ENCODE data around the gene FAIM2.

DNA sequence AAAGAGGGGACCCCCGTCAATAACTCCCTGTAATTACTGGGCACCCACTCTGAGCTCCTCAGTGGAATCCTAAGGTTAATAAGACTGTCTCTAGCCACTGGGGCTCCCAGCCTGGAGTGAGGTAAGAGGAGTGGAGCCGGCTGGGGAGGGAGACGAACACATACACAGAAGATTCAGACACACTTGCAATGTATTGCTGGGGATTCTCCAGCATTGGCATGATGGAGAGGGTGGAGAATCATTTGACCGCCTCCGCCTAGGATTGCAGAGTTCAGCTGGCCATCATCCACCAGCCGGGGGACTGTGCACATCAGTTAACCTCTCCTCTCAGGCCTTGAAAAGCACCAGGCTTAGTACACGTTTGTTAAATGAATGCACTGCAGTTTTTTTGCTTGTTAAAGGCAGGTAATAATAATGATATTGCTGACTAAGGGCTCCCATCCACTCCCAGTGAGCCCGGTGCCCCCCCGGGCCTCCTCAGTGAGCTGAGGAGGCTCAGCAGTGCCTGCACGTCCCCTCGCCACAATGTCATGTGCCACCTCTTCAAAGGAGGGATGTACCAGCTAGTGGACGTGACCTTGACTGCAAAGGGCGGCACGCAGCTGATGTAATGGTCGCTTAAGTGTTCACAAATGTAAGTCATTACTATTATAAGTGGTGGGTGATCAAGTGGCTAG lies 20.3 kb upstream of the FAIM2 start:
- no peak for TF ChIP-seq TCF4 (CRISPR knock-in tag; IDR thresholded peaks at IDR 0.05; ENCODE audit: borderline replicate concordance)
- TF ChIP-seq ZFP30 (CRISPR knock-in tag; IDR thresholded peaks at IDR 0.05), result no peak
- TF ChIP-seq OSR1 (CRISPR knock-in tag; IDR thresholded peaks at IDR 0.05), result no peak
- TF ChIP-seq ISL1 (CRISPR knock-in tag; IDR thresholded peaks at IDR 0.05), result no peak
- TF ChIP-seq ARNTL (CRISPR knock-in tag; IDR thresholded peaks at IDR 0.05; ENCODE audit: borderline replicate concordance, low read depth), result no peak
- TF ChIP-seq, protein P1, sequence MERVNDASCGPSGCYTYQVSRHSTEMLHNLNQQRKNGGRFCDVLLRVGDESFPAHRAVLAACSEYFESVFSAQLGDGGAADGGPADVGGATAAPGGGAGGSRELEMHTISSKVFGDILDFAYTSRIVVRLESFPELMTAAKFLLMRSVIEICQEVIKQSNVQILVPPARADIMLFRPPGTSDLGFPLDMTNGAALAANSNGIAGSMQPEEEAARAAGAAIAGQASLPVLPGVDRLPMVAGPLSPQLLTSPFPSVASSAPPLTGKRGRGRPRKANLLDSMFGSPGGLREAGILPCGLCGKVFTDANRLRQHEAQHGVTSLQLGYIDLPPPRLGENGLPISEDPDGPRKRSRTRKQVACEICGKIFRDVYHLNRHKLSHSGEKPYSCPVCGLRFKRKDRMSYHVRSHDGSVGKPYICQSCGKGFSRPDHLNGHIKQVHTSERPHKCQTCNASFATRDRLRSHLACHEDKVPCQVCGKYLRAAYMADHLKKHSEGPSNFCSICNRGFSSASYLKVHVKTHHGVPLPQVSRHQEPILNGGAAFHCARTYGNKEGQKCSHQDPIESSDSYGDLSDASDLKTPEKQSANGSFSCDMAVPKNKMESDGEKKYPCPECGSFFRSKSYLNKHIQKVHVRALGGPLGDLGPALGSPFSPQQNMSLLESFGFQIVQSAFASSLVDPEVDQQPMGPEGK (CRISPR knock-in tag; IDR thresholded peaks at IDR 0.05; ENCODE audit: borderline replicate concordance), result no peak
- TF ChIP-seq CREB5 (CRISPR knock-in tag; IDR thresholded peaks at IDR 0.05; ENCODE audit: low read depth), result no peak
- no peak for TF ChIP-seq CSRNP3 (CRISPR knock-in tag; IDR thresholded peaks at IDR 0.05)
- no peak for TF ChIP-seq ZC3H10 (CRISPR knock-in tag; IDR thresholded peaks at IDR 0.05)
- no peak for TF ChIP-seq BACH2 (CRISPR knock-in tag; IDR thresholded peaks at IDR 0.05; ENCODE audit: borderline replicate concordance)
- TF ChIP-seq TOX (CRISPR knock-in tag; IDR thresholded peaks at IDR 0.05; ENCODE audit: borderline replicate concordance), result no peak
- no peak for TF ChIP-seq TSHZ2 (CRISPR knock-in tag; IDR thresholded peaks at IDR 0.05)
- no peak for TF ChIP-seq POU6F1 (CRISPR knock-in tag; IDR thresholded peaks at IDR 0.05; ENCODE audit: borderline replicate concordance, low read depth)
- no peak for TF ChIP-seq ESRRG (CRISPR knock-in tag; IDR thresholded peaks at IDR 0.05)
